H1 (cell line): ENCODE measurements around the gene CRB2. TPM values are rescaled to one million over a fixed set of nuclear protein-coding genes. Genes with fewer than 3 reads are reported as not detected.

ENCODE experiments used
- ASH2L ChIP-seq: fragments of 200-600, 300-600 bp; sonication (generic); IDR thresholded peaks from one replicate; pipeline ENCODE4 v1.7.1; 2017; ENCODE audit warnings: low read length
- CHD2 ChIP-seq: IDR thresholded peaks from 2 replicates; pipeline ENCODE4 v1.6.1; 2012; ENCODE audit warnings: low read length, improper control_type of control experiment
- RAD21 ChIP-seq, 2 experiments: IDR thresholded peaks in 1 of 2; conservative IDR thresholded peaks in 1 of 2; 2 replicates each; pipeline ENCODE4 v1.6.1; 2011; ENCODE audit warnings: low read depth in 2 of 2, low read length in 2 of 2, improper control_type of control experiment in 1 of 2, inconsistent platforms in 1 of 2, mild to moderate bottlenecking in 1 of 2, moderate library complexity in 1 of 2
- polyA plus RNA-seq, 7 experiments: library from polyadenylated mRNA; depleted of rRNA in 3 of 7; stranded (reverse) in 5 of 7; unstranded in 2 of 7; fragments of >200 nt in 5 of 7; fragments of 200-250 nt in 2 of 7; gene quantifications; 1 replicate in 5 of 7; 2 replicates in 1 of 7; 4 replicates in 1 of 7; pipeline versions ENCODE4 v1.2.1 to v1.2.3, GENCODE V29; 2011 to 2013; ENCODE audit warnings: missing spikeins in 2 of 7, mixed read lengths in 2 of 7
- total RNA-seq: library from RNA; stranded (reverse); fragmentation: NEBNext Ultra II Directional; extraction: Animal tissue kit (Norgen Biotek cat#: 25700); gene quantifications from 2 replicates; pipeline ENCODE4 v1.2.1, GENCODE V29; 2021
- TF ChIP-seq, protein P1 (sequence below): IDR thresholded peaks from 2 replicates; pipeline ENCODE4 v1.6.1; 2011; ENCODE audit warnings: low read depth, mild to moderate bottlenecking, low read length; ENCODE audit not compliant: insufficient read depth

CRB2 gene
- total and polyA plus RNA-seq, 2 of the 8 experiments (the other 6 are each of a cell fraction or from before 2014, with no cell fraction given): 4.0 to 8.4 TPM

GRCh38 chr9:123389070-123389469 lies 33.1 kb downstream of the CRB2 start (continued):
- TF ChIP-seq, protein P1, sequence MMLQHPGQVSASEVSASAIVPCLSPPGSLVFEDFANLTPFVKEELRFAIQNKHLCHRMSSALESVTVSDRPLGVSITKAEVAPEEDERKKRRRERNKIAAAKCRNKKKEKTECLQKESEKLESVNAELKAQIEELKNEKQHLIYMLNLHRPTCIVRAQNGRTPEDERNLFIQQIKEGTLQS: no peak
- TF ChIP-seq RAD21 (IDR thresholded peaks at IDR 0.05 in 1 of 2, conservative IDR thresholded peaks at IDR 0.05 in 1 of 2; ENCODE audit: low read depth in 2 of 2, low read length in 2 of 2): no peak
- no peak for TF ChIP-seq ASH2L
- no peak for TF ChIP-seq CHD2
- TF ChIP-seq, all 59 proteins: peak for 0
